CD4-positive, alpha-beta memory T cell (primary cell): ENCODE data around the gene TSPAN2. TPM values are rescaled to one million over a fixed set of nuclear protein-coding genes. Genes with fewer than 3 reads are reported as not detected.

Experiments
- CTCF ChIA-PET: fragments of 350-600 bp; sonication (Branson Sonifier 250); formaldehyde crosslinking; loops from one replicate; lab custom pipeline; 2021; ENCODE audit warnings: inconsistent platforms; ENCODE audit not compliant: partially characterized antibody; lab: Charles Lee
- POLR2A ChIA-PET: fragments of 350-600 bp; sonication (Branson Sonifier 250); formaldehyde crosslinking; loops from one replicate; lab custom pipeline; 2021; ENCODE audit not compliant: partially characterized antibody; lab: Charles Lee
- DNase-seq, 5 donors: peaks; one replicate each; pipeline versions ENCODE4 v3.0.0 to v3.0.0-alpha.2; 2020 to 2022; ENCODE audit warnings: mixed read lengths in 1 of 5
- H3K27ac ChIP-seq: one replicate; pipeline ENCODE4 v1.7.0; 2013; ENCODE audit warnings: low read depth, low read length
- H3K27me3 ChIP-seq: 2 replicates; pipeline ENCODE4 v1.7.0; 2013; ENCODE audit warnings: mild to moderate bottlenecking, low read length, moderate library complexity; ENCODE audit not compliant: insufficient read depth
- H3K36me3 ChIP-seq: 2 replicates; pipeline ENCODE4 v1.7.0; 2013; ENCODE audit warnings: mild to moderate bottlenecking, low read length, moderate library complexity; ENCODE audit not compliant: insufficient read depth
- H3K4me1 ChIP-seq: 2 replicates; pipeline ENCODE4 v1.7.0; 2013; ENCODE audit warnings: mild to moderate bottlenecking, low read length, moderate library complexity; ENCODE audit not compliant: insufficient read depth
- H3K4me3 ChIP-seq, 2 donors: one replicate each; pipeline ENCODE4 v1.7.0; 2013; ENCODE audit warnings: low read length in 2 of 2, mild to moderate bottlenecking in 1 of 2
- H3K9me3 ChIP-seq, 2 donors: one replicate each; pipeline ENCODE4 v1.7.0; 2013; ENCODE audit warnings: low read length in 2 of 2, control low read depth in 1 of 2; ENCODE audit not compliant: control insufficient read depth in 1 of 2
- H3K27ac Mint-ChIP-seq, 7 donors: one replicate each; pipeline ENCODE4 v1.8.0; 2020 to 2021; ENCODE audit warnings: mixed read lengths in 7 of 7, mild to moderate bottlenecking in 6 of 7, inconsistent platforms in 3 of 7, moderate library complexity in 3 of 7
- H3K27me3 Mint-ChIP-seq, 2 donors: one replicate each; pipeline ENCODE4 v1.8.0; 2020 to 2021; ENCODE audit warnings: mixed read lengths in 2 of 2
- H3K36me3 Mint-ChIP-seq, 2 donors: one replicate each; pipeline ENCODE4 v1.8.0; 2020 to 2021; ENCODE audit warnings: mixed read lengths in 2 of 2, inconsistent platforms in 1 of 2, mild to moderate bottlenecking in 1 of 2
- H3K4me1 Mint-ChIP-seq, 4 donors: one replicate each; pipeline ENCODE4 v1.8.0; 2020 to 2021; ENCODE audit warnings: mixed read lengths in 4 of 4, mild to moderate bottlenecking in 1 of 4
- H3K4me3 Mint-ChIP-seq, 8 donors: one replicate each; pipeline ENCODE4 v1.8.0; 2020 to 2021; ENCODE audit warnings: mixed read lengths in 8 of 8, mild to moderate bottlenecking in 7 of 8, moderate library complexity in 6 of 8, inconsistent platforms in 3 of 8
- H3K9me3 Mint-ChIP-seq, 8 donors: one replicate each; pipeline ENCODE4 v1.8.0; 2020 to 2021; ENCODE audit warnings: mixed read lengths in 8 of 8, mild to moderate bottlenecking in 5 of 8, inconsistent platforms in 3 of 8, moderate library complexity in 1 of 8
- intact Hi-C: fragments of 100-400 bp; cut with micrococcal nuclease; formaldehyde crosslinking; loops from one replicate; pipeline ENCODE4 v1.15.1; 2023
- polyA plus RNA-seq, 2 donors: library from polyadenylated mRNA; unstranded; fragments of 300-500 nt; fragmentation: Illumina TruSeq; gene quantifications; one replicate each; pipeline ENCODE4 v1.2.3, GENCODE V29; 2021
- total RNA-seq, 2 experiments: library from RNA; stranded (reverse); gene quantifications; one replicate each; pipeline ENCODE4 v1.2.3, GENCODE V29; 2021

The TSPAN2 gene
- total and polyA plus RNA-seq, 4 experiments from 2014 or later: 1.3 to 21.8 (median 12.1) TPM

- Histone ChIP-seq H3K4me1 (peaks cover 40% of the 10 kb centered on the region), H3K9me3 (no peaks in the 10 kb centered on the region), H3K36me3 (no peaks in the 10 kb centered on the region), H3K27ac (peak overlapping the region; percentile 89), H3K27me3 (no peaks in the 10 kb centered on the region), H3K4me3 (peak overlapping the region; percentile 38 to 58)
- H3K9me3 Mint-ChIP-seq: peaks cover 0 to 2% (median 0%) of the 10 kb centered on the region in 8 donors
- POLR2A ChIA-PET: interaction anchor here (0.6 to 3.7 kb wide), 12 partner anchors 8 to 383 kb away, joined by 3 to 66 read pairs (median 6); partner anchors contain the start of genes CSDE1, NRAS and TSPAN2
- H3K4me1 Mint-ChIP-seq: peaks cover 45 to 64% (median 54%) of the 10 kb centered on the region in 4 donors
- CTCF ChIA-PET: interaction anchor here (1.0 to 4.1 kb wide), 10 partner anchors 9 to 121 kb away, joined by 3 to 19 read pairs (median 4); no protein-coding TSS in a partner anchor
- H3K27ac Mint-ChIP-seq: peak overlapping the region; percentile 94 to 100 (median 100)
- peaks cover 0 to 6% of the 10 kb centered on the region in 2 donors for H3K36me3 Mint-ChIP-seq
- no peak for DNase-seq
- no peaks in the 10 kb centered on the region for H3K27me3 Mint-ChIP-seq
- H3K4me3 Mint-ChIP-seq: peak overlapping the region; percentile 87 to 99 (median 95)
- intact Hi-C loops: loop anchor here (1.0 to 10.0 kb wide), 5 partner anchors 10 to 588 kb away; partner anchors contain the start of genes BCAS2, CSDE1, TRIM33 and TSPAN2
Observed at GRCh38 chr1:115099693-115100050, 10.4 kb upstream of the TSPAN2 start.

- POLR2A ChIA-PET: interaction anchor here (0.6 to 3.7 kb wide), 15 partner anchors 9 to 382 kb away, joined by 3 to 66 read pairs (median 4); partner anchors contain the start of genes CSDE1, NRAS, SIKE1 and TSPAN2
- intact Hi-C loops: loop anchor here (1.0 to 10.0 kb wide), 4 partner anchors 10 to 588 kb away; partner anchors contain the start of genes BCAS2, TRIM33 and TSPAN2
- CTCF ChIA-PET: interaction anchor here (0.9 to 4.1 kb wide), 13 partner anchors 9 to 121 kb away, joined by 3 to 19 read pairs (median 4); no protein-coding TSS in a partner anchor
- Mint-ChIP-seq H3K4me3 (peak overlapping the region; percentile 87 to 99 (median 95)), H3K27me3 (no peaks in the 10 kb centered on the region), H3K36me3 (peaks cover 0 to 6% of the 10 kb centered on the region in 2 donors), H3K9me3 (peaks cover 0 to 2% (median 0%) of the 10 kb centered on the region in 8 donors), H3K4me1 (peaks cover 45 to 64% (median 53%) of the 10 kb centered on the region in 4 donors), H3K27ac (peak overlapping the region; percentile 94 to 100 (median 100))
- Histone ChIP-seq H3K27me3 (no peaks in the 10 kb centered on the region), H3K9me3 (no peaks in the 10 kb centered on the region), H3K27ac (peak overlapping the region; percentile 89), H3K4me1 (peaks cover 40% of the 10 kb centered on the region), H3K4me3 (peak overlapping the region; percentile 38 to 58), H3K36me3 (no peaks in the 10 kb centered on the region)
- peak; percentile 88 to 96 (median 94) for DNase-seq
Observed at GRCh38 chr1:115098979-115099692, 9.8 kb upstream of the TSPAN2 start.

GRCh38 chr1:115092175-115092574 lies 2.9 kb upstream of the TSPAN2 start:
- Mint-ChIP-seq H3K27ac (no peak overlapping the region), H3K36me3 (peaks cover 0 to 2% of the 10 kb centered on the region in 2 donors), H3K27me3 (no peaks in the 10 kb centered on the region), H3K4me1 (peaks cover 36 to 59% (median 47%) of the 10 kb centered on the region in 4 donors), H3K9me3 (peaks cover 0 to 2% (median 0%) of the 10 kb centered on the region in 8 donors), H3K4me3 (no peak overlapping the region)
- Histone ChIP-seq H3K4me1 (peaks cover 25% of the 10 kb centered on the region), H3K9me3 (no peaks in the 10 kb centered on the region), H3K36me3 (no peaks in the 10 kb centered on the region), H3K4me3 (no peak overlapping the region), H3K27ac (no peak overlapping the region), H3K27me3 (no peaks in the 10 kb centered on the region)
- POLR2A ChIA-PET: no interaction called here
- intact Hi-C loops: loop anchor here (10.0 kb wide), 1 partner anchor 507 kb away; the partner anchor contains the start of gene BCAS2
- CTCF ChIA-PET: no interaction called here
- DNase-seq: no peak

GRCh38 chr1:115091572-115091971 lies 2.3 kb upstream of the TSPAN2 start:
- H3K27me3 ChIP-seq: no peaks in the 10 kb centered on the region
- no peaks in the 10 kb centered on the region for H3K36me3 ChIP-seq
- intact Hi-C loops: loop anchor here (10.0 kb wide), 1 partner anchor 507 kb away; the partner anchor contains the start of gene BCAS2
- Mint-ChIP-seq H3K4me1 (peaks cover 31 to 54% (median 43%) of the 10 kb centered on the region in 4 donors), H3K27ac (peak overlapping the region in 2 of 7 donors; percentile 6 to 70), H3K27me3 (no peaks in the 10 kb centered on the region), H3K9me3 (peaks cover 0 to 2% (median 0%) of the 10 kb centered on the region in 8 donors), H3K36me3 (peaks cover 0 to 2% of the 10 kb centered on the region in 2 donors), H3K4me3 (no peak overlapping the region)
- H3K27ac ChIP-seq: no peak overlapping the region
- ChIA-PET POLR2A (interaction anchor here (2.1 to 4.9 kb wide), 2 partner anchors 7 to 26 kb away, joined by 6 to 33 read pairs; no protein-coding TSS in a partner anchor), CTCF (no interaction called here)
- H3K4me1 ChIP-seq: peaks cover 19% of the 10 kb centered on the region
- DNase-seq: no peak
- no peaks in the 10 kb centered on the region for H3K9me3 ChIP-seq
- no peak overlapping the region for H3K4me3 ChIP-seq

- intact Hi-C loops: loop anchor here (10.0 kb wide), 1 partner anchor 506 kb away; the partner anchor contains the start of gene BCAS2
- DNase-seq: no peak
- H3K27ac Mint-ChIP-seq: peak overlapping the region in 5 of 7 donors; percentile 37 to 90 (median 70)
- H3K27me3 Mint-ChIP-seq: no peaks in the 10 kb centered on the region
- H3K4me3 Mint-ChIP-seq: peak overlapping the region in 6 of 8 donors; percentile 31 to 91 (median 86)
- H3K9me3 Mint-ChIP-seq: no peaks in the 10 kb centered on the region
- peaks cover 31 to 54% (median 42%) of the 10 kb centered on the region in 4 donors for H3K4me1 Mint-ChIP-seq
- POLR2A ChIA-PET: interaction anchor here (2.1 to 4.9 kb wide), 2 partner anchors 8 to 25 kb away, joined by 6 to 33 read pairs; no protein-coding TSS in a partner anchor
- H3K36me3 Mint-ChIP-seq: peaks cover 0 to 2% of the 10 kb centered on the region in 2 donors
- Histone ChIP-seq H3K9me3 (no peaks in the 10 kb centered on the region), H3K4me3 (no peak overlapping the region), H3K36me3 (no peaks in the 10 kb centered on the region), H3K27me3 (no peaks in the 10 kb centered on the region), H3K27ac (no peak overlapping the region), H3K4me1 (peaks cover 22% of the 10 kb centered on the region)
- CTCF ChIA-PET: interaction anchor here (1.1 kb wide), 1 partner anchor 26 kb away, joined by 4 read pairs; no protein-coding TSS in a partner anchor
Observed at GRCh38 chr1:115090956-115091355, 1.7 kb upstream of the TSPAN2 start.

GRCh38 chr1:115090540-115090939 lies 1.2 kb upstream of the TSPAN2 start:
- Histone ChIP-seq H3K27me3 (no peaks in the 10 kb centered on the region), H3K4me3 (no peak overlapping the region), H3K36me3 (no peaks in the 10 kb centered on the region), H3K27ac (no peak overlapping the region), H3K9me3 (no peaks in the 10 kb centered on the region), H3K4me1 (peaks cover 26% of the 10 kb centered on the region)
- H3K27me3 Mint-ChIP-seq: no peaks in the 10 kb centered on the region
- ChIA-PET CTCF (interaction anchor here (1.1 kb wide), 1 partner anchor 25 kb away, joined by 4 read pairs; no protein-coding TSS in a partner anchor), POLR2A (interaction anchor here (2.1 to 4.9 kb wide), 2 partner anchors 8 to 25 kb away, joined by 6 to 33 read pairs; no protein-coding TSS in a partner anchor)
- intact Hi-C loops: loop anchor here (10.0 kb wide), 1 partner anchor 506 kb away; the partner anchor contains the start of gene BCAS2
- DNase-seq: no peak
- peak overlapping the region in 6 of 7 donors; percentile 38 to 90 (median 90) for H3K27ac Mint-ChIP-seq
- peaks cover 31 to 53% (median 43%) of the 10 kb centered on the region in 4 donors for H3K4me1 Mint-ChIP-seq
- H3K9me3 Mint-ChIP-seq: no peaks in the 10 kb centered on the region
- peak overlapping the region; percentile 81 to 91 (median 87) for H3K4me3 Mint-ChIP-seq
- H3K36me3 Mint-ChIP-seq: peaks cover 0 to 2% of the 10 kb centered on the region in 2 donors
